WTC11 (cell line): Measurements from ENCODE around the gene KNDC1. TPM values are rescaled to one million over a fixed set of nuclear protein-coding genes. Genes with fewer than 3 reads are reported as not detected.

ENCODE experiments used
- ATAC-seq: fragments of 200-7000 bp; cut with Tn5 transposase; 2 replicates; pipeline ENCODE4 v1.10.0; 2021; ENCODE audit warnings: mild to moderate bottlenecking, moderate library complexity
- CTCF ChIA-PET: fragments of 300-600 bp; sonication (Branson Sonifier 250); formaldehyde crosslinking; loops from one replicate; lab custom pipeline; 2021; ENCODE audit warnings: antibody characterized with exemption; lab: Charles Lee
- POLR2A ChIA-PET: fragments of 350-600 bp; sonication (Branson Sonifier 250); formaldehyde crosslinking; loops from one replicate; lab custom pipeline; 2021; ENCODE audit warnings: antibody characterized with exemption; lab: Charles Lee
- DNase-seq: peaks from one replicate; pipeline ENCODE4 v3.0.0; 2021; ENCODE audit warnings: low spot score
- H3K27ac Mint-ChIP-seq: 2 replicates; pipeline ENCODE4 v1.8.0; 2021; ENCODE audit warnings: mixed read lengths
- H3K27me3 Mint-ChIP-seq: 2 replicates; pipeline ENCODE4 v1.8.0; 2021; ENCODE audit warnings: low read depth, mild to moderate bottlenecking, moderate library complexity, mixed read lengths
- H3K36me3 Mint-ChIP-seq: 2 replicates; pipeline ENCODE4 v1.8.0; 2021; ENCODE audit warnings: mixed read lengths
- H3K4me1 Mint-ChIP-seq: 2 replicates; pipeline ENCODE4 v1.8.0; 2022; ENCODE audit warnings: mixed read lengths
- H3K4me3 Mint-ChIP-seq: 2 replicates; pipeline ENCODE4 v1.8.0; 2021; ENCODE audit warnings: mild to moderate bottlenecking, moderate library complexity, mixed read lengths
- H3K9me3 Mint-ChIP-seq: 2 replicates; pipeline ENCODE4 v1.8.0; 2021; ENCODE audit warnings: mixed read lengths
- AR ChIP-seq: fragments of 250-450 bp; sonication (Bioruptor Pico); IDR thresholded peaks from 2 replicates; pipeline ENCODE4 v1.9.0; 2021; ENCODE audit warnings: mild to moderate bottlenecking
- E2F5 ChIP-seq: sonication (generic); formaldehyde crosslinking; IDR thresholded peaks from 2 replicates; pipeline ENCODE4 v1.8.1; 2022; ENCODE audit warnings: mild to moderate bottlenecking, moderate library complexity, missing genetic modification reagents
- GRHL2 ChIP-seq: fragments of 250-450 bp; sonication (Bioruptor Pico); IDR thresholded peaks from 2 replicates; pipeline ENCODE4 v1.8.0; 2022; ENCODE audit warnings: mild to moderate bottlenecking, moderate library complexity; ENCODE audit not compliant: insufficient replicate concordance, severe bottlenecking
- GTF2I ChIP-seq: fragments of 250-450 bp; sonication (Bioruptor Pico); conservative IDR thresholded peaks from 2 replicates; pipeline ENCODE4 v1.4.0; 2021; ENCODE audit warnings: mild to moderate bottlenecking
- IRF1 ChIP-seq: sonication (generic); formaldehyde crosslinking; IDR thresholded peaks from 2 replicates; pipeline ENCODE4 v1.8.0; 2023; ENCODE audit warnings: missing genetic modification reagents
- MYBL2 ChIP-seq: sonication (generic); formaldehyde crosslinking; IDR thresholded peaks from 2 replicates; pipeline ENCODE4 v1.8.1; 2023; ENCODE audit warnings: mild to moderate bottlenecking, moderate library complexity, missing genetic modification reagents
- NFYB ChIP-seq: sonication (generic); formaldehyde crosslinking; conservative IDR thresholded peaks from 2 replicates; pipeline ENCODE4 v1.8.0; 2022; ENCODE audit warnings: low read depth, missing genetic modification reagents
- SOX15 ChIP-seq: fragments of 250-450 bp; sonication (Bioruptor Pico); IDR thresholded peaks from 2 replicates; pipeline ENCODE4 v1.9.0; 2021; ENCODE audit warnings: mild to moderate bottlenecking
- total RNA-seq: library from RNA; stranded (reverse); gene quantifications from 3 replicates; pipeline ENCODE4 v1.2.3, GENCODE V29; 2021
- TF ChIP-seq, protein P1 (sequence below): fragments of 250-450 bp; sonication (Bioruptor Pico); conservative IDR thresholded peaks from 2 replicates; pipeline ENCODE4 v1.9.0; 2021; ENCODE audit warnings: mild to moderate bottlenecking
- TF ChIP-seq, protein P2 (sequence below): sonication (generic); formaldehyde crosslinking; IDR thresholded peaks from 2 replicates; pipeline ENCODE4 v1.8.1; 2022; ENCODE audit warnings: low read depth, mild to moderate bottlenecking, moderate library complexity, missing genetic modification reagents, borderline replicate concordance
- TF ChIP-seq, protein P3 (sequence below): sonication (generic); formaldehyde crosslinking; IDR thresholded peaks from 2 replicates; pipeline ENCODE4 v1.8.0; 2023; ENCODE audit warnings: mild to moderate bottlenecking, missing genetic modification reagents

Gene KNDC1
- total RNA-seq, 1 experiment from 2014 or later = 26.6 TPM

DNA sequence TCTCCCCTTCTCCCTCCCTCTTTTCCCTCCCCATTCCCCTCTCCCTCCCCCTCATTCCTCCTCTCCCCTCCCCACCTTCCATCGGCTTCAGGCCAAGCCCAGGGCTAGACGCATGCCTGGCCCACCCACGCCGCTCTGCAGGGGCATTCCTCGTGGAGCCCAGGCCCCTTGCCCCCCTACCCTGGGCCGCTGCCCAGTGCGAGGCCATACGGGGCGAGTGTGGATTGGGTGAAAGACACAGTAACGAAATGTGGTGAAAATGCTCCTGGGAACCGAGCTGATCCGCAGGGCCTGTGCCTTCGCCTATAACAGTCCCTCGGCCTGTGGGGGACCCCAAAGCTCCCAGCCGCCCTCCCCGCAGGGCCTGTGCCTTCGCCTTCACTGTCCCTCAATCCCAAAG lies 44.0 kb upstream of the KNDC1 start:
- DNase-seq = no peak
- ChIA-PET CTCF (interaction anchor here (0.9 kb wide), 1 partner anchor 27 kb away, joined by 5 read pairs; no protein-coding TSS in a partner anchor), POLR2A (no interaction called here)
- TF ChIP-seq NFYB (CRISPR knock-in tag) = no peak
- TF ChIP-seq AR (CRISPR knock-in tag) = no peak
- TF ChIP-seq, protein P1, sequence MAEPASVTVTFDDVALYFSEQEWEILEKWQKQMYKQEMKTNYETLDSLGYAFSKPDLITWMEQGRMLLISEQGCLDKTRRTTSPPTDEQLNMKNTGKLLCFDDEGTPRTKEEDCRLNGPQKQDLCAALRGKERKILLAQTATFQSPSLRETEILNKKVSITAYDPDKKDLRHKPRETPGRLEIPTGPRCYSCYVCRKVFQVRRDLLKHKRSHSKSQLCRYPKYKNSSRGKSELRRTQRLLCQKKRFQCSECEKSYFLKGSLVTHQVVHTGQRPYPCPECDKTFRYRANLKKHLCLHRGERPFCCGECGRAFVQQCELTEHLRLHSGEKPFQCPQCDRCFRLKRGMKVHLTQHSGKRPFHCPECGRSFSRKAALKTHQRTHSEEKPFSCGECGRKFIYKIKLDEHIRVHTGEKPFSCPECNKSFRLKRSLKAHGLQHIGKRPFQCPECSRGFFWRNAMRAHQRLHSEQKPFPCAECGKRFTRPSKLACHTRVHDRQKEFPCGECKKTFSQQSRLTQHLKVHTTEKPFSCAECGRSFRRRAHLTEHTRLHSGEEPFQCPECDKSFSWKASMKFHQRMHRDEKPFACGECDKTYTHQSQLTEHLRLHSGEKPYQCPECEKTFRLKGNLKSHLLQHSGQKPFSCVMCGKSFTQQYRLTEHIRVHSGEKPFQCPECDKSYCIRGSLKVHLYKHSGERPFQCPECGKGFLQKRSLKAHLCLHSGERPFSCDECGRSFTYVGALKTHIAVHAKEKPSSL (CRISPR knock-in tag) = no peak
- TF ChIP-seq IRF1 (CRISPR knock-in tag) = no peak
- TF ChIP-seq, protein P2, sequence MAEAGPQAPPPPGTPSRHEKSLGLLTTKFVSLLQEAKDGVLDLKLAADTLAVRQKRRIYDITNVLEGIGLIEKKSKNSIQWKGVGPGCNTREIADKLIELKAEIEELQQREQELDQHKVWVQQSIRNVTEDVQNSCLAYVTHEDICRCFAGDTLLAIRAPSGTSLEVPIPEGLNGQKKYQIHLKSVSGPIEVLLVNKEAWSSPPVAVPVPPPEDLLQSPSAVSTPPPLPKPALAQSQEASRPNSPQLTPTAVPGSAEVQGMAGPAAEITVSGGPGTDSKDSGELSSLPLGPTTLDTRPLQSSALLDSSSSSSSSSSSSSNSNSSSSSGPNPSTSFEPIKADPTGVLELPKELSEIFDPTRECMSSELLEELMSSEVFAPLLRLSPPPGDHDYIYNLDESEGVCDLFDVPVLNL (CRISPR knock-in tag) = no peak
- TF ChIP-seq E2F5 (CRISPR knock-in tag) = no peak
- TF ChIP-seq MYBL2 (CRISPR knock-in tag) = no peak
- TF ChIP-seq, protein P3, sequence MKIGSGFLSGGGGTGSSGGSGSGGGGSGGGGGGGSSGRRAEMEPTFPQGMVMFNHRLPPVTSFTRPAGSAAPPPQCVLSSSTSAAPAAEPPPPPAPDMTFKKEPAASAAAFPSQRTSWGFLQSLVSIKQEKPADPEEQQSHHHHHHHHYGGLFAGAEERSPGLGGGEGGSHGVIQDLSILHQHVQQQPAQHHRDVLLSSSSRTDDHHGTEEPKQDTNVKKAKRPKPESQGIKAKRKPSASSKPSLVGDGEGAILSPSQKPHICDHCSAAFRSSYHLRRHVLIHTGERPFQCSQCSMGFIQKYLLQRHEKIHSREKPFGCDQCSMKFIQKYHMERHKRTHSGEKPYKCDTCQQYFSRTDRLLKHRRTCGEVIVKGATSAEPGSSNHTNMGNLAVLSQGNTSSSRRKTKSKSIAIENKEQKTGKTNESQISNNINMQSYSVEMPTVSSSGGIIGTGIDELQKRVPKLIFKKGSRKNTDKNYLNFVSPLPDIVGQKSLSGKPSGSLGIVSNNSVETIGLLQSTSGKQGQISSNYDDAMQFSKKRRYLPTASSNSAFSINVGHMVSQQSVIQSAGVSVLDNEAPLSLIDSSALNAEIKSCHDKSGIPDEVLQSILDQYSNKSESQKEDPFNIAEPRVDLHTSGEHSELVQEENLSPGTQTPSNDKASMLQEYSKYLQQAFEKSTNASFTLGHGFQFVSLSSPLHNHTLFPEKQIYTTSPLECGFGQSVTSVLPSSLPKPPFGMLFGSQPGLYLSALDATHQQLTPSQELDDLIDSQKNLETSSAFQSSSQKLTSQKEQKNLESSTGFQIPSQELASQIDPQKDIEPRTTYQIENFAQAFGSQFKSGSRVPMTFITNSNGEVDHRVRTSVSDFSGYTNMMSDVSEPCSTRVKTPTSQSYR (CRISPR knock-in tag) = no peak
- Mint-ChIP-seq H3K36me3 (peaks cover 14% of the 10 kb centered on the region), H3K4me1 (no peaks in the 10 kb centered on the region), H3K27ac (no peak overlapping the region), H3K9me3 (peaks cover 18% of the 10 kb centered on the region), H3K27me3 (no peaks in the 10 kb centered on the region; the same call in 1 of the 2 replicates), H3K4me3 (no peak overlapping the region)
- 0 out of 2 replicates have a peak, but pooled peaks have one; percentile 20 for ATAC-seq

- ChIA-PET CTCF (interaction anchor here (0.9 kb wide), 1 partner anchor 27 kb away, joined by 5 read pairs; no protein-coding TSS in a partner anchor), POLR2A (no interaction called here)
- Mint-ChIP-seq H3K27ac (peak overlapping the region; percentile 53; the same call in 1 of the 2 replicates), H3K36me3 (peaks cover 14% of the 10 kb centered on the region), H3K27me3 (no peaks in the 10 kb centered on the region; the same call in 1 of the 2 replicates), H3K4me1 (no peaks in the 10 kb centered on the region), H3K4me3 (no peak overlapping the region), H3K9me3 (peaks cover 18% of the 10 kb centered on the region)
- TF ChIP-seq GRHL2 (CRISPR knock-in tag) (no peak), SOX15 (CRISPR knock-in tag) (no peak), GTF2I (CRISPR knock-in tag) (no peak)
- ATAC-seq (no peak), DNase-seq (no peak)
These were observed 43.6 kb upstream of the KNDC1 start for GRCh38 chr10:133116455-133116854.
